Measurements from ENCODE around the gene PDE10A. TPM values are rescaled to one million over a fixed set of nuclear protein-coding genes. Genes with fewer than 3 reads are reported as not detected.

PDE10A gene
- total RNA-seq, 1 experiment from 2014 or later = 0.31 TPM

DNA sequence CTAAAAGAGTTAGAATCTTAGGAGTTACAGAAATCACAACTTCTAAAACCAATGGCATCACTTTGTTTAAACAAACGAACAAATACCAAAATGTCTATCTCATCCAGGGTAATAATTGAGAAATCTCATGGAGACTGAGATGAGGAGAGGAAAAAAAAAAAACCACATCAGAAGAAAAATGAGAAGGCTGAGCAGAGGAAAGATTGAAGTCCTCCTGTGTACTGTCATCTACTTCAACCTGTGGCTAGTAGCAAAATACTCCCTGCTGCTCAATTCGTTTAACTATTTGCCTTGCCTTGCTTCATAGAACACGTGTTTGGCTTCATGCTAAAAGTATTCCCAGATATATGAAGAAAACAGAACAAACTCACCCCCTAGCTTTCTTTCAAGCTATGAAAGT lies 143.7 kb downstream of the PDE10A start:
- H3K4me1 Mint-ChIP-seq = peaks cover 7% of the 10 kb centered on the region in 2 experiments
- Histone ChIP-seq H4K8ac (replicated peaks; ENCODE audit: insufficient read length, low read depth, low read length) (no peak overlapping the region), H4K91ac (ENCODE audit: insufficient read length, low read depth, low read length) (no peak overlapping the region), H3K23me2 (ENCODE audit: insufficient read length, low read depth, low read length, poor library complexity, severe bottlenecking) (no peaks in the 10 kb centered on the region), H3K14ac (ENCODE audit: insufficient read depth, low read length) (no peak overlapping the region), H3K56ac (ENCODE audit: insufficient read length, low read depth, low read length) (no peak overlapping the region), H3K79me1 (ENCODE audit: insufficient read depth, low read depth, low read length, poor library complexity, severe bottlenecking) (no peaks in the 10 kb centered on the region), H3K4me1 (ENCODE audit: insufficient read depth, low read length) (no peaks in the 10 kb centered on the region; the same call in 1 of the 2 replicates), H2BK120ac (ENCODE audit: low read depth, low read length, poor library complexity, severe bottlenecking) (no peak overlapping the region), H3T11ph (ENCODE audit: low read length) (no peak overlapping the region), H4K5ac (ENCODE audit: insufficient read length, low read depth, low read length) (no peak overlapping the region), H2BK5ac (ENCODE audit: insufficient read length, low read length) (no peak overlapping the region), H2BK15ac (ENCODE audit: low read depth, low read length) (no peak overlapping the region), H3K9me3 (ENCODE audit: control insufficient read depth, low read depth, low read length) (no peaks in the 10 kb centered on the region), H4K20me1 (ENCODE audit: control insufficient read depth, insufficient read depth, insufficient read length) (no peaks in the 10 kb centered on the region), H3K79me2 (ENCODE audit: insufficient read depth, low read length) (no peaks in the 10 kb centered on the region), H2AFZ (ENCODE audit: low read length) (no peak overlapping the region), H3K23ac (ENCODE audit: insufficient read length, low read depth, low read length) (no peak overlapping the region), H3K27ac (ENCODE audit: insufficient read length, low read depth, low read length) (no peak overlapping the region), H3K4ac (ENCODE audit: low read depth, low read length) (no peak overlapping the region), H3K9ac (ENCODE audit: extremely low read depth, insufficient read length, low read length) (no peak overlapping the region), H2BK20ac (ENCODE audit: low read depth, low read length, poor library complexity, severe bottlenecking) (no peak overlapping the region), H2AK5ac (ENCODE audit: insufficient read length, low read length) (no peak overlapping the region), H3K27me3 (ENCODE audit: insufficient read depth, low read length) (no peaks in the 10 kb centered on the region), H2BK12ac (ENCODE audit: insufficient read length, low read depth, low read length) (no peak overlapping the region), H3K18ac (ENCODE audit: insufficient read length, low read depth, low read length) (no peak overlapping the region), H3K4me2 (ENCODE audit: insufficient read depth, insufficient read length, low read length) (no peak overlapping the region)
- H3K9me3 Mint-ChIP-seq = no peaks in the 10 kb centered on the region
- H3K27ac Mint-ChIP-seq = no peak overlapping the region
- no peak overlapping the region for H3K4me3 Mint-ChIP-seq
- no peak for TF ChIP-seq CTCF (conservative IDR thresholded peaks at IDR 0.05)
- H3K27me3 Mint-ChIP-seq (ENCODE audit: low read depth) = no peaks in the 10 kb centered on the region
- no peaks in the 10 kb centered on the region for H3K36me3 Mint-ChIP-seq (ENCODE audit: insufficient read depth in 1 of 3, low read depth in 3 of 3)
- no CpG with 5 or more reads among the region's 3 CpGs for WGBS (ENCODE audit: extremely low coverage, insufficient read length, low lambda C conversion rate)
- DNase-seq = no peak

All from H9 (cell line).